Chondrocyte (in vitro differentiated cells): ENCODE data around the gene DISC1. TPM values are rescaled to one million over a fixed set of nuclear protein-coding genes. Genes with fewer than 3 reads are reported as not detected.

ENCODE experiments used
- DNase-seq: peaks from one replicate; pipeline ENCODE4 v3.0.0; 2021; ENCODE audit warnings: mixed read lengths, low spot score
- H3K27ac Mint-ChIP-seq: one replicate; pipeline ENCODE4 v1.8.0; 2021; ENCODE audit warnings: mild to moderate bottlenecking, moderate library complexity, mixed read lengths; ENCODE audit not compliant: unreplicated experiment
- H3K27me3 Mint-ChIP-seq: 2 replicates; pipeline ENCODE4 v1.8.0; 2021; ENCODE audit warnings: low read depth, mixed read lengths
- H3K36me3 Mint-ChIP-seq: 2 replicates; pipeline ENCODE4 v1.8.0; 2021; ENCODE audit warnings: low read depth, mixed read lengths
- H3K4me1 Mint-ChIP-seq: 2 replicates; pipeline ENCODE4 v1.8.0; 2021; ENCODE audit warnings: low read depth, mild to moderate bottlenecking, mixed read lengths
- H3K4me3 Mint-ChIP-seq: one replicate; pipeline ENCODE4 v1.8.0; 2021; ENCODE audit warnings: mild to moderate bottlenecking, moderate library complexity, mixed read lengths; ENCODE audit not compliant: unreplicated experiment
- H3K9me3 Mint-ChIP-seq: 2 replicates; pipeline ENCODE4 v1.8.0; 2021; ENCODE audit warnings: low read depth, mixed read lengths
- long read RNA-seq: library from polyadenylated mRNA; stranded (forward); transcript quantifications from one replicate; pipeline ENCODE4 v2.0.0, GENCODE V29; 2021
- total RNA-seq: library from RNA; stranded (reverse); gene quantifications from 3 replicates; pipeline ENCODE4 v1.2.1, GENCODE V29; 2021
- TF ChIP-seq, protein P1 (sequence below): fragments of 200-600 bp; sonication (generic); IDR thresholded peaks from 2 replicates; pipeline ENCODE4 v1.5.0; 2021; ENCODE audit warnings: antibody characterized with exemption, mild to moderate bottlenecking, moderate library complexity

The DISC1 gene
- total RNA-seq = 5.0 to 10.6 TPM (median 7.1 TPM) in 3 replicates
- long read RNA-seq = 0 reads

DNA sequence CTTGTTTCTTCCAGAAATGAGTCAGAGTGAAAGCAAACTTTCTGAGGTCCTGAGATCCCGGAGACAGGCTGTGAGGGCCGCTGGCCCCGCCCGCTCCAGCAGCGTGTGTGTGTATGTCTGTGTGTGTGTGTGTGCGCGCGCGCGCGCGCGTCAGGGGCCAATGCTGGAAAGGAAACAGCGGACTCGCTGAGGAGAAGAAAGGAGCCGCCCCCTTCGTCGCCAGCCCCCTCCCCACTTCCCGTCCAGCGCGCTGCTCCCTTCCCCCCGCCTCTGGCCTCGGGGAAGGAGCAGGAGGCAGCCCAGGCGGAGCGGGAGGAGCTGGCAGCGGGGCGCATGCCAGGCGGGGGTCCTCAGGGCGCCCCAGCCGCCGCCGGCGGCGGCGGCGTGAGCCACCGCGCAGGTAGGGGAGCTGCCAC, at the start of gene DISC1:
TSS of gene DISC1 (plus strand) at position 256 of the 416 bp plus-strand sequence. CDS start at position 334, 78 bp downstream.
- Mint-ChIP-seq H3K27ac (peak within 1 kb of the TSS; percentile 94), H3K4me3 (peak within 1 kb of the TSS; percentile 89), H3K27me3 (no peaks in the 10 kb centered on the region), H3K9me3 (peaks cover 4% of the 10 kb centered on the region), H3K36me3 (no peaks in the 10 kb centered on the region), H3K4me1 (peaks cover 39% of the 10 kb centered on the region)
- peak; percentile 89 for DNase-seq
- TF ChIP-seq, protein P1, sequence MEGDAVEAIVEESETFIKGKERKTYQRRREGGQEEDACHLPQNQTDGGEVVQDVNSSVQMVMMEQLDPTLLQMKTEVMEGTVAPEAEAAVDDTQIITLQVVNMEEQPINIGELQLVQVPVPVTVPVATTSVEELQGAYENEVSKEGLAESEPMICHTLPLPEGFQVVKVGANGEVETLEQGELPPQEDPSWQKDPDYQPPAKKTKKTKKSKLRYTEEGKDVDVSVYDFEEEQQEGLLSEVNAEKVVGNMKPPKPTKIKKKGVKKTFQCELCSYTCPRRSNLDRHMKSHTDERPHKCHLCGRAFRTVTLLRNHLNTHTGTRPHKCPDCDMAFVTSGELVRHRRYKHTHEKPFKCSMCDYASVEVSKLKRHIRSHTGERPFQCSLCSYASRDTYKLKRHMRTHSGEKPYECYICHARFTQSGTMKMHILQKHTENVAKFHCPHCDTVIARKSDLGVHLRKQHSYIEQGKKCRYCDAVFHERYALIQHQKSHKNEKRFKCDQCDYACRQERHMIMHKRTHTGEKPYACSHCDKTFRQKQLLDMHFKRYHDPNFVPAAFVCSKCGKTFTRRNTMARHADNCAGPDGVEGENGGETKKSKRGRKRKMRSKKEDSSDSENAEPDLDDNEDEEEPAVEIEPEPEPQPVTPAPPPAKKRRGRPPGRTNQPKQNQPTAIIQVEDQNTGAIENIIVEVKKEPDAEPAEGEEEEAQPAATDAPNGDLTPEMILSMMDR = no peak

DNA sequence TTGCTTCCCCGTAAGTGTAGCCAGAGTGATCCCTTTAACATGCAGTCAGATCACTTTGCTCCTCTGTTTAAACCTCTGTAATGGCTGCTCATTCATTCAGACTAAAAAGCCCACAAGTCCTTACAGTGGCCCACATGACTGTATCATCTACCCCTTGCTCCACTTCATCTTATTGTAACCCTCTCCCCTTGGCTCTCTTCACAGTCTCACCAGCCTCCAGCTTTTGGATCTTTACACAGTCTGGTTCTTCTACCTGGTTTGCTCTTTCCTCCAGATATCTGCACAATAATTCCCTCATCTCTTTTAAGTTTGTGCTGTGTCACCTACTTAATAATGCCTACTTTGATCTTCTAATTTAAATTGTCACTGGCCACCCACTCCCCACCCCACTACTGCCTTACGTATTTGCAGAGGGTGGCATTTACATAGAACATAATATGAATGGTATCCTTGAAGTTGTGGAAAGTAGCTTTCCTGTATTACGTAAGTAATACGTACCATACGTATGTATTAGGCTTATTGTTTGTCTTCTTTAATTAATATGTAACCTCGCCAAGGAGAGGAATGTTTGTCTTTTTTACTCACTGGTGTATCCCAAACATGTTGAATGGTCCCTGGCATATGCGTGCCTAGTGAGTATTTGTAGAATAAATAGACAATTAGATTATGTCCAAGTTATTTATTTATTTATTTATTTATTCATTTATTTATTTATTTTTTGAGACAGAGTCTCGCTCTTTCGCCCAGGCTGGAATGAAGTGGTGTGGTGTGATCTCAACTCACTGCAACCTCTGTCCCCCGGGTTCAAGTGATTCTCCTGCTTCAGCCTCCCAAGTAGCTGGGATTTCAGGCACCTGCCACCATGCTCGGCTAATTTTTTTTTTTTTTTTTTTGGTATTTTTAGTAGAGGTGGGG, 49.5 kb upstream of the DISC1 start:
- H3K27ac Mint-ChIP-seq = no peak overlapping the region
- no peaks in the 10 kb centered on the region for H3K27me3 Mint-ChIP-seq
- no peaks in the 10 kb centered on the region for H3K9me3 Mint-ChIP-seq

DNA sequence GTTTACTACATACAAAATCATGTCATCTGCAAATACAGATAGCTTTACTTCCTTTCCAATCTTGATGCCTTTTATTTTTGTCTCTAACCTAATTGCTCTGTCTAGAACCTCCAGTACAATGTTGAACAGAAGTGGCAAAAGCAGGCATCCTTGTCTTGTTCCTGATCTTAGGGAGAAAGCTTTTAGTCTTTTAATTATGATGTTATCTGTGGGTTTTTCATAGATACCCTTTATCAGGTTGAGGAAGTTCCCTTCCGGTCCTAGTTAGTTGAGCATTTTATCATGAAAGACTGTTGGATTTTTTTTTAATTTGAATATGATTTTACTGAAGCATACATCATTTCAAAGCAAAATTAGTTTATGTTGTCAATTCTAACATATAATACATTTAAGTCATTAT, 45.7 kb upstream of the DISC1 start:
- Mint-ChIP-seq H3K4me3 (no peak overlapping the region), H3K9me3 (no peaks in the 10 kb centered on the region)
- DNase-seq = no peak

More for the DNA sequence above, 49.5 kb upstream of the DISC1 start:
- TF ChIP-seq, protein P1 = no peak
- Mint-ChIP-seq H3K4me3 (no peak overlapping the region), H3K4me1 (no peaks in the 10 kb centered on the region), H3K36me3 (no peaks in the 10 kb centered on the region)
- no peak for DNase-seq

DNA sequence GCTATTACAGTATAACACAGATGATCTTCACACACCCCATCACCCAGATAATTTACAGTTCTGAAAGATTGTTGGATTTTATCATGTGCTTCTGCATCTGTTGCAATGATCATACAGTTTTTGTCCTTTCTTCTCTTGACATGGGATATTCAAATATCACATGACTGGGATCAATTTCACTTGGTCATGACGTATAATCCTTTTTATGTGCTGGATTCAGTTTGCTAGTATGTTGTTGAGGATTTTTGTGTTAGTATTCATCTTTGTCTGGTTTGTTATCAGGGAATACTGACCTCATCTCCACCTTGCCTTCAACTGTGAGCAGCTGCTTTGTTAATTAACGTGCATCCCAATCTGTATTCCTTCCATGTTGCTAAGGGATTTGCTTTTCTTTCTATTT, 44.7 kb upstream of the DISC1 start:
- H3K4me1 Mint-ChIP-seq = peaks cover 7% of the 10 kb centered on the region
- H3K4me3 Mint-ChIP-seq = no peak overlapping the region
- no peak for DNase-seq
- H3K27me3 Mint-ChIP-seq = no peaks in the 10 kb centered on the region
- H3K9me3 Mint-ChIP-seq = no peaks in the 10 kb centered on the region
- H3K27ac Mint-ChIP-seq = no peak overlapping the region
- H3K36me3 Mint-ChIP-seq = no peaks in the 10 kb centered on the region
- TF ChIP-seq, protein P1 = no peak

More for the DNA sequence above, 45.7 kb upstream of the DISC1 start:
- Mint-ChIP-seq H3K27me3 (no peaks in the 10 kb centered on the region), H3K4me1 (peaks cover 7% of the 10 kb centered on the region), H3K36me3 (no peaks in the 10 kb centered on the region), H3K27ac (no peak overlapping the region)
- TF ChIP-seq, protein P1 = no peak

DNA sequence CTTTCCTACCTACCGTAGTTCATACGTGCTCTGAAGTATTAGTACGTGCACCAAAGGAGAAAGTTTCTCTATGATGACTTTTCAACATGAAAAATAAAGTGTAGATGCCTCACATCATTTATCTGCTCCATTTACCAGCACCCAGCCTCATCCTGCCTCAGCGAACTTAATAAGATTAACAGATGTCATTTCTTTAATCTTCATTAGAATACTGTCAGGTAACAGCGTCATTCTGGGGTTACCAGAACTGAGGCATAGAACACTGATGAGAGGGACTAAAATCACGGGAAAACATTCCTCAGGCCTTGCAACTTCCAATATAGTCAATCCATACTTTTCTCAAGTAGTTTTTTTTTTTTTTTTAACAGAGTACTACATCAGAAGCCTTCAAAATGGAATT, 43.2 kb upstream of the DISC1 start:
- TF ChIP-seq, protein P1 = no peak
- Mint-ChIP-seq H3K4me3 (no peak overlapping the region), H3K36me3 (no peaks in the 10 kb centered on the region), H3K27ac (no peak overlapping the region), H3K27me3 (no peaks in the 10 kb centered on the region), H3K9me3 (no peaks in the 10 kb centered on the region), H3K4me1 (peaks cover 7% of the 10 kb centered on the region)
- DNase-seq = no peak
